Stimulated activated CD4-positive, alpha-beta T cell treated with anti-CD3 and anti-CD28 coated beads, Interleukin-12 subunit alpha, Interleukin-12 subunit beta, amount 100 ng/mL, for 4 hours (primary cell): ENCODE data around the gene DHX34.

Source experiments
- DNase-seq: peaks from one replicate; pipeline ENCODE4 v3.0.0-alpha.2; 2020

The DHX34 gene

DNA sequence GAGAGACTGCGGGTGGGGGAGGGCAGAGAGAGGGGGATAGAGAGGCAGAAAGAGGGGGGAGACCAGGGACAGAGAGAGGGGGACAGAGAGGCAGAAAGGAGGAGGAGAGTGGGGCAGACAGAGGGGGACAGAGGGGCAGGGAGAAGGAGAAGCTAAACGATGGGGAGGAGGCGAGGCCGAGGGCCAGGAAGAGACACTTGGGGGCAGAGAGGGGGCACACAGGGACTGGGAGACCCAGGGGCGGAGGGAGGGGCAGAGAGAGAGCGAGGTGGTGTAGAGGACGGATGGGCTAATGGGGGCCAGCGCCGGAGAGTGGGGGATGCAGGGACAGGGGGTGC, 69.5 kb downstream of the DHX34 start:
- no peak for DNase-seq

DNA sequence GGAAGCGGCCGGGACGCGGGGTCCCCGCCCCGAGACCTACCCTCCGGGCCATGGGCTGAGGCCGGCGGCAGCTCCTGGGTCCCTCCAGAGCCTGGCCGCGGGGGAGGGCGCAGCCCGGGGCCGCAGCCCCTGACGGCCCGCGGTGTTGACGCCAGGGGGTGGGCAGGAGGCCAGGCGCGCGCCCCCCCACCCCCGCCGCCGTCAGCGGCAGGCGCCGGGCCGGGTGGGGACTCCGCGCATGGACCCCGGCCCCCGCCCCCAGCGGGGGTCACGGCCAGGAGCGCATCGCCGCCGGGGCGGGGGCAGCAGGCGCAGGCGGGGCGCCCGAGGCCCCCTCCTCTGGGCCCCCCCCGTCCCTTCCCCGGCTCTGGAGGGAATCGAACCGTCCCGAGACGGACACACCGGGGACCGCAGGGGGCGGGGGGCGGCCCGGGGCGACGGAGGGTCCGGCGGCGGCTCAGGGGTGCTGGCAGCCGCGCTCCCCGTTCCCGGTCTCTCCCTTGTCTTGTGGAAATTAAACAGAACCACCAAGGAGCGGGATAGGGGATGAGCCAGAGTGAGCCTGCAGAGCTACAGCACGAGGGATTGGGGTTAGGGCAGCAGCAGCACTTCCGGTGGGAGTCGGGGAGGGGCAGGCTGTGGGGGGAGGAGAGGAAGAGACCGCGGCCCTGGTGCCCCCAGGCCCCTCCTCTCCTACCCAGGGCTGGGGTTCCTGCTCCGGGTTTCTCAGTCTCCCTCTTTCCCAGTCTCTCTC, 70.1 kb downstream of the DHX34 start, which contains the start of gene MEIS3:
MEIS3 (minus strand) TSS at position 498 of the 754 bp plus-strand sequence; CDS start at position 52, 446 bp downstream.
- DNase-seq: no peak

DNA sequence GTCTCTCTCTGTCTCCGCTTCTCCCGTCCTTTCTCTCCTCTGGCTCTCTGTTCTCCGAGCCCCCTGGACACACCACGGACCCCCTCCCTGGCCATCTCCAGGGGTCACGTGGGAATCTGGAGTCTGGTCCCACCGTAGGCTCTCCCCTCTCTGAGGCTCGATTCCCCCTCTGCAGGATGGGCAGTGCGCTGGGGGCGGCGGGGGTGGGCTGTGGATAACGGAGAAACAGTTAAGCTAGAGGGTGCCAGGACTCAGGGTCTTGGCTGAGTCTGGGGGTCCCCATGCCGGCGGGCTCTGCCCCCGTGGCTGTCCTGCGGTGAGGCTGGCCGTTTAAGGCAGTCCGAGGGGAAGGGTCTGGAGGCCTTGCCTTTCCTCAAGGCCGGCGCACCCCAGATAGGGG, 70.7 kb downstream of the DHX34 start:
- DNase-seq: no peak

DNA sequence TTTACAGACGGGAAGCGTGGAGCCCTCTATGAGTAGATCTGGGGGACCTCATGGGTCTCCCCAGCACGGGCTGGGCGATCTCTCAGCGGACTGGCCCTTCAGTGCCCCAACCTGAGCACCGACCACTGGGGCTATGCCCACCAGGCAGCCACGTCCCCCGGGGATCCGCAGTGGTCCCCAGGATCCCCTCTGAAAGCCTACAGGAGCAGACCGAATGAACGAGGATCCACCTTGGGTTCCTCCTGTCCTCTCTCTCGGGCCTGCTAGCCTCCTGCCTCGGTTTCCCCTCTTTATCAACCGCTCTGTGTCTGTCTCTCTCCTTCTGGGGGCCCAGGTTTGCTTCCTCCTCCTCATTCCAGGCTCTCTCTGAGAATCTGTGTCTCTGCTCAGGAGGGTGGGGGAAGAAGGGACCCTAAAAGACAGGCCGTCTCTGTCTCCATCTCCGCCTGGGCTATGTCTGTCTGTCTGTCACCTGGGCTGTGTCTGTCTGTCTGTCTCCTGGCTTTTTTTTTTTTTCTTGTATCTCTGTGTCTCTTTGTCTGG, 72.2 kb downstream of the DHX34 start:
- no peak for DNase-seq

DNA sequence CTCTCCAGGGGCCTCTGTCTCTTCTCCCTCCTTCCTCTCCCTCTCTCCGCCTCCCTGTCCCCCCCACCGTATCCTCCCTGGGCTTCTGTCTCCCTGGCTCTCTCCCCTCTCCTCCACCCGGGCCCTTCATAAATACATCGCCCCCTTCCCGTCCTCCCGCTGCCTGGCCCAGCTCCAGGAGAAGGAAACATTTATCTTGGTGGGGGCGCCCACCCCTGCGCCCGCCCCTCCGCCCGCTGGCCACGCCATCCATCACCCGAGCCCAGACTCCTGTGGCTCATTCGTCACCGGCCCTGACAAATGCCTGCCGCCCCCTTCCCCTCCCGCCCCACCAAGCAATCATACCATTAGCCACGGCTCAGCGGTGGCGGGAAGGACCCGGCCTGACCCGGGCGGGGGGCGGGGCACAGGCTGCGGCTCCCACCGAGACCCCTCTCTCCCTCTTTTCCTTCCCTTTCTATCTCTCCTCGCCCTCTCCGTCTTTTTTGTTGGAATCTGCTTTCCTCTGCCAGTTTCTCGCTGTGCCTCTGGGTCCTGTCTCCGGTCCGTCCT, 72.8 kb downstream of the DHX34 start:
- DNase-seq: no peak

DNA sequence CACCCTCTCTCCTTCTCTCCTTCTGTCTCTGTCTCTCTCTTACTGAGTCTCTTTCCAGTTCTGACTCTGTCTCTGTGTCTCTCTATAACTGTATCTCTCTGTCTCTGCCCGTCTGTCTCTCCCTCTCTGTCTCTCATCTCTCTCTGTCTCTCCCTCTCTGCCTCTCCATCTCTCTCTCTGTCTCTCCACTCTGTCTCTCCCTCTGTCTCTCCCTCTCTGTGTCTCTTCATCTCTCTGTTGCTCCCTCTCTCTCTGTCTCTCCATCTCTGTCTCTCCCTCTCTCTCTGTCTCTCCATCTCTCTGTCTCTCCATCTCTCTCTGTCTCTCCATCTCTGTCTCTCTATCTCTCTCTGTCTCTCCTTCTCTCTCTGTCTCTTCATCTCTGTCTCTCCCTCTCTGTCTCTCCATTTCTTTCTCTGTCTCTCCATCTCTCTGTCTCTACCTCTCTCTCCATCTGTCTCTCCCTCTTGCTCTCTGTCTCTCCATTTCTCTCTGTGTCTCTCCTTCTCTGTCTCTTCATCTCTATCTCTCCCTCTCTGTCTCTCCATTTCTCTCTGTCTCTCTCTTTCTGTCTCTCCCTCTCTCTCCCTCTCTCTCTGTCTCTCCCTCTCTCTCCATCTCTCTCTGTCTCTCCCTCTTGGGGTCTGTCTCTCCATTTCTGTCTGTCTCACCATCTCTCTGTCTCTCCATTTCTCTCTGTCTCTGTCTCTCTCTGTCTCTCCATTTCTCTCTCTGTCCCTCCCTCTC, 73.5 kb downstream of the DHX34 start:
- no peak for DNase-seq

DNA sequence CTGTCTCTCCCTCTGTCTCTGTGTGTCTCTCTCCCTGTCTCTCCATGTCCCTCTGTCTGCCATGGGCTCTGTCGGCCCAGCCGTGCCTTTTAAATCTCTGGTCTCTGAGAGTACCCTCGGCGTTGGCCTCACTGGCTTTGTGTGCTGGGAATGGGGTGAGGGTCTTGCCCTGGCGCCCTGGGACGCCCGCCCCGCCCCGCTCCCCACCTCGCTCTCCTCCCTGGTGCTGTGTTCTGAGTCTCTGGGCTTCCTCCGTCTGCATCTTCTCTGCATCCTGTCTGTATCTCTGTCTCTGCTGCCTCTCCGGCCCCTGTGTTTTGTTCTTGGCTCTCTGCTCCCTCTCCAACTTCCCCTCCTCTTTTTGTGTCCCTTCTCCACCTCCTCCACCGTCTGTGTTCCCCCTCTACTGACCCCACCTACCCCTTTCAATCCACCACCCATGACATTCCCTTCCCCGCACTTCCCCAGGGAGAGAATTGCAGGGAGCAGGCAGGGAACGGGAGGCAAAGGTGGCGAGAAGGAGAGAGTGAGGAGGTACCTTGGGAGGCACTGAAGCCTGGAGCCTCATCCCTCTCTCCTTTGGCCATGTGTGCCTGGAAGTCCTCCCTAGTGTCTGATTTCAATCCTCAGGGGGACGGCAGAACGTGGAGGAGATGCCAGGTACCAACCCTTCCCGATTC, 74.2 kb downstream of the DHX34 start:
- DNase-seq: no peak

DNA sequence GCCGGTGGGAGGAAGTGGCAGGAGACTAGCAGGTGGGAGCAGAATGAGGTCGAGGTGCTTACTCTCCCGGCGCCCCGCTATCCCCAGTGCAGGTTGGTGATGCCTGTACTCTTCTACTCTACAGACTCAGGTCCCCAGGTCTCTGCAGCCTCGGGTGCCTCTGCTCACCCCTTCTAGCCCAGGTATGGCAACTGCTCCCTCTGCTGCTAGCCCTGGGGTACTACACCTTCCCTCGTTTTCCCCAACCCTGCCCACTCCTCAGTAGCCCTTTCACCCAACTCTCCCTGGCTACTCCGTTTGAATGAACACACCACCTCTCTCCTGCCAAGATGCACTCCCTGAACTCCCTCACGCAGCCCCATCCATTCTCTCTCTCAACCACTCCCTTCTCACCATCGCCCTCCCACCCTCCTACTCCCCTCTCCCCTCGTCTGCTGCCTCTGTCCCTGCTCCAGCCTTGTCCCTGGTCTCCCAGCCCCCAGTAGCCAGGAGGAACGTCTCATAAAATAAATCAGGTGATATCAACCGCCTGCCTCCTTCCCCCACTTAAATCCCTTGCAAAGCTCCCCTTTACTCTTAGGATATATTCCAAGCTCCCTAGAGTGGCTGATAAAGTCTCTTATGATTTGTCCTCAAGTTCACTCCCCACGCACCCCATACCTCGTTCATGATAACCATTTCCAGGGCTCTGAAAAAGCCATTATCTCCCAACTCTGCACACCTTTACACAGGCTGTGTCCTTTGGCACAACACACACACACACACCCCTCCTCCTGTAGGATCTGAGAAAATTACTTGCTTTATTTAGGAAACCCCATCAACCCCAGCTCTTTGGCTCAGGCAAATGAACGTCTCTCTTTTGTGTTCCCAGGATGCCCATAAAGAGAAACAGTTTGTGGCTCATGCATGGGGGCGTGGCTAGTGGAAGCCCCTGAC, 78.4 kb downstream of the DHX34 start:
- DNase-seq: peak; percentile 65

DNA sequence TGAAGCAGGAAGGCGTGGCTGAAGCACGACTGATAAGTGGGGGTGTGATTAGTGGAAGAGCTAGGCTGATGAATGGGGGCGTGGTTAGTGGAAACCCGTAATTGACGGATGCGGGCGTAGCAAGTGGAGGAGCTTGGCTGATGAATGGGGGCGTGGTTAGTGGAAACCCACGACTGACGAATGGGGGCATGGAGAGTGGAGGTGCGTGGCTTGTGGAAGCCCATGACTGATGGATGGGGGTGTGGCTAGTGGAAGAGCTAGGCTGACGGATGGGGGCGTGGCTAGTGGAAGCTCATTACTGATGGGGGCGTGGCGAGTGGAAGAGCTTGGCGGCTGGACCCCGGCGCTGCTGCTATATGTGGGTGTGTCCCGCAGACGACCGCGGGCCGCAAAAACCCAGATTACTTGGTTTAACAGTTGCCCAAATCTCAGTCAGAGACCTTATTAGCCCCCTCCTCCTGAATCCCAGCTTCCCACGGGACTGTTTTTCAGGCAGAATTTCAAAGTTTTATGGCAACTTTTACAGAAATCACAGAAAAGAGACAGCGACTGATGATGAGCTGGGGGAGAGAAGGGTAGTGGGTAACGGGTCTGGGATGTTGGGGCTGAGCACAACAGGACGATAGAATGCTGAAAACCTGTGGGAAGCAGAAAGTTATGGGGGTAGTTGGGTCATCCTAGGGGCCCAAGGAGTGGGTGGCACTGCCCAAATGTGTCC, 79.2 kb downstream of the DHX34 start:
- DNase-seq: peak; percentile 73

DNA sequence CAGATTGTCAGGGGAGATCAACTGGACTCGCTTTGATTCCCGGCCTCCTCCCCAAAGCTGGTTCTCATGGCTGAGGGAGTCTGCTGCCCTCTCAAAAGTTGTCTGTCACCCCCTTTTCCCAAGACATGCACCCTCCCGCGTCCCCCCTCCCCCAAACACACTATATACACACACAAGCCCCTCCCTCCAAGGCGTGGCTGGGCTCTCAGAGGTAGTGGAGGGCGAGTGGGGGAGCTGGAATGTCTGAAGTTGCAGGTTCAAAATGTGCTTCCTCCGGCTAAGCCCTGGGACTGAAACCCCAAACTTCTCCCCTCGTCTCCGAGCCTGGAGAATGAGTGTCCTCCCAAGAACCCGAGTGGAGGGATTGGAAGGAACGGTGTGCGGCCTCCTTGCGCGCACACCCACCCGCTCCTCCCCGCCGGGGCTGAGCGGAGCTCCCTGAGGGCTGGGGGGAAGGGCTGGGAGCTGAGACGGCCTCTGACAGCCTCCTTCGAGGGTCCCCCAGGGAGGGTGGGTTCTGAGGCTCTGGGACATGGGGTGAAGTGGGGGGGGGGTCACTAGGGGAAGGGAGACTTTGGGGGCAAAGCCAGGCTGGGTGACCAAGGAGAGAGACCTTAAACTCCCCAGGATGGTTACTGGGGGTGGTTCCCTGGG, 80.2 kb downstream of the DHX34 start:
- DNase-seq: no peak

DNA sequence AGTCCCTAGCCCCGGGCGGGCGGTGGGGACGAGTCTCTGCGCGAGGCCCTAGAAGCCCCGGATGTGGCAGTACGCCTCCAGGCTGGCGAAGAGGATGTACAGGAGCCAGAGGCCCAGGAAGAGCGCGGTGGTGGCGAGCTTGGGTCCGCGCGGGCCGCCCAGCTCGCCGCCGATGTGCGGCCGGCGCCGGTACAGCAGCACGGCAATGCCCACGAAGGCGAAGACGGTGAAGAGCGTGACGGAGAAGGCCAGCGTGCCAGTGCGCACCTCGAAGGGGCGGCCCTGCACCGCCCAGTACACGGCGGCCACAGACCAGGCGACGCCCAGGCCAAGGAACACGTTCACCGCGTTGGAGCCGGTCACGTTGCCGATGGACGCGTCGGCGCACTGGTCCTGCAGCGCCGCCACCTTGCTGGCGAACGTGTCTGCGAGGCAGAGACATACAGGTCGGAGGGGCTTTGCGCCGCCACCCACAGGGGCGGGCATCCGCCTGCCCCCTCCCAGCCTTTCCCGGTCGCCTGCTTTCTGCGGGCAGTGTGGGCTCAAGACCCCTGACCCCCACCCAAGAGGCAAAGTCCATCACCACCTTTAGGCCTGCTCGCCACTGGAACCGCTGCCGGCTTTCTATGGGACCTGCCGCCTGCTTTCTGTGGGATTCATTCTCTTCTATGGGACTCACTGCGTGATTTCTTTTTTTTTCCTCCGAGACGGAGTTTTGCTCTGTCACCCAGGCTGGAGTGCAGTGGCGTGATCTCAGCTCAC, 81.1 kb downstream of the DHX34 start:
- no peak for DNase-seq

DNA sequence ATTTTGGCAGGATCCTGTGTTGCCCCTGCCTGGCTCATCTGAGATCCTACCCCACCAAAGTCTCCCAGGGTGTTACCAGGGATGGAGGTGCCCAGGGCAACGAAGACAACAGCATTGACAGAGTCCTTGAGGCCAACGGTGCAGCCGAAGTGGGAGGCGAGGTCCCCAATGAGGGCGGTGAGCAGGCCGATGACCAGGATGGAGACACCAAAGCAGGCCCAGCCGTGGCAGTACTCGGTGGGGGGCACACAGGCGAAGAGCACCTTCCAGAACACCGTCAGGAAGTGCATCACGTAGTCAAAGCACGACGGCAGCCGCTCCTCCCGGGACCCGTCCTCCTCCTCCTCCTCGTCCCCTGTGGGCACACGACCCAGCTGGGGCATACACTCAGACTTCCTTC, 83.0 kb downstream of the DHX34 start:
- DNase-seq: no peak
